ENCODE results near the gene CRK.

Gene CRK

GRCh38 chr17:1486802-1487695, 31.0 kb upstream of the CRK start:
- DNase-seq (ENCODE audit: low read depth in 2 of 2) = peak; percentile 65 to 73

GRCh38 chr17:1485423-1486376, 29.7 kb upstream of the CRK start:
- peak in 1 of 2 donors; percentile 38 for DNase-seq (ENCODE audit: low read depth in 2 of 2)

GRCh38 chr17:1484676-1485422, 28.8 kb upstream of the CRK start:
- DNase-seq (ENCODE audit: low read depth in 2 of 2) = no peak

GRCh38 chr17:1484060-1484535, 28.1 kb upstream of the CRK start:
- no peak for DNase-seq (ENCODE audit: low read depth in 2 of 2)

GRCh38 chr17:1482680-1483079, 26.6 kb upstream of the CRK start:
- DNase-seq (ENCODE audit: low read depth in 2 of 2) = no peak

- DNase-seq (ENCODE audit: low read depth in 2 of 2) = no peak
These were observed 25.7 kb upstream of the CRK start for GRCh38 chr17:1481736-1482135.

GRCh38 chr17:1480747-1481465, 24.9 kb upstream of the CRK start:
- DNase-seq (ENCODE audit: low read depth in 2 of 2) = no peak

GRCh38 chr17:1478418-1478817, 22.4 kb upstream of the CRK start:
- DNase-seq (ENCODE audit: low read depth in 2 of 2) = no peak

- no peak for DNase-seq (ENCODE audit: low read depth in 2 of 2)
These were observed 19.4 kb upstream of the CRK start for GRCh38 chr17:1475321-1475854.

- no peak for DNase-seq (ENCODE audit: low read depth in 2 of 2)
These were observed 18.6 kb upstream of the CRK start for GRCh38 chr17:1474402-1475189.

GRCh38 chr17:1473841-1474240, 17.8 kb upstream of the CRK start:
- DNase-seq (ENCODE audit: low read depth in 2 of 2) = no peak

- no peak for DNase-seq (ENCODE audit: low read depth in 2 of 2)
These were observed 17.1 kb upstream of the CRK start for GRCh38 chr17:1473170-1473569.

- no peak for DNase-seq (ENCODE audit: low read depth in 2 of 2)
These were observed 16.1 kb upstream of the CRK start for GRCh38 chr17:1471911-1472821.

- no peak for DNase-seq (ENCODE audit: low read depth in 2 of 2)
These were observed 15.5 kb upstream of the CRK start for GRCh38 chr17:1471490-1471889.

GRCh38 chr17:1470755-1471462, 14.9 kb upstream of the CRK start:
- no peak for DNase-seq (ENCODE audit: low read depth in 2 of 2)

GRCh38 chr17:1470071-1470754, 14.2 kb upstream of the CRK start:
- DNase-seq (ENCODE audit: low read depth in 2 of 2) = no peak

GRCh38 chr17:1469231-1469852, 13.3 kb upstream of the CRK start:
- no peak for DNase-seq (ENCODE audit: low read depth in 2 of 2)

Measured in stimulated activated CD8-positive, alpha-beta memory T cell treated with anti-CD3 and anti-CD28 coated beads, Interleukin-2, amount 100 ng/mL, for 48 hours (primary cell).